ENCODE results near the gene WBP11. TPM values are rescaled to one million over a fixed set of nuclear protein-coding genes. Genes with fewer than 3 reads are reported as not detected.
"Not testable (repeated sequence)": the region's sequence is repeated elsewhere in the genome, so short reads cannot be mapped to it uniquely, and the experiment has no call there.

The WBP11 gene
- total RNA-seq, 1 experiment from 2014 or later = 150 TPM

GRCh38 chr12:14766649-14767215 lies 36.5 kb downstream of the WBP11 start:
- H3K27me3 ChIP-seq (replicated peaks; ENCODE audit: insufficient read depth, low read depth, low read length, poor library complexity) = no peaks in the 10 kb centered on the region
- no TSS peak for BruUV-seq (replicated peaks)
- H3K36me3 ChIP-seq (ENCODE audit: insufficient read depth, low read length, poor library complexity, severe bottlenecking) = no peaks in the 10 kb centered on the region
- no peak overlapping the region for H3K4me3 ChIP-seq (ENCODE audit: low read depth, low read length, poor library complexity, severe bottlenecking)
- no peaks in the 10 kb centered on the region for H3K9me3 ChIP-seq (ENCODE audit: low read depth, low read length, poor library complexity, severe bottlenecking)
- TF ChIP-seq EZH2 (IDR thresholded peaks at IDR 0.05; ENCODE audit: borderline replicate concordance, low read depth, low read length, poor library complexity, severe bottlenecking) = no peak
- TF ChIP-seq CTCF (conservative IDR thresholded peaks at IDR 0.05; ENCODE audit: low read depth, low read length) = no peak
- intact Hi-C loops (cut with micrococcal nuclease; ENCODE audit: unreplicated experiment) = no loop called here
- no peak overlapping the region for H3K27ac ChIP-seq (ENCODE audit: low read depth, low read length, poor library complexity, severe bottlenecking)
- peaks cover 13% of the 10 kb centered on the region for H3K4me1 ChIP-seq (ENCODE audit: insufficient read depth, low read length, poor library complexity, severe bottlenecking)
- DNase-seq (ENCODE audit: low spot score) = no peak
- ChIA-PET CTCF (no interaction called here), POLR2A (ENCODE audit: low non-redundant PET) (no interaction called here)

DNA sequence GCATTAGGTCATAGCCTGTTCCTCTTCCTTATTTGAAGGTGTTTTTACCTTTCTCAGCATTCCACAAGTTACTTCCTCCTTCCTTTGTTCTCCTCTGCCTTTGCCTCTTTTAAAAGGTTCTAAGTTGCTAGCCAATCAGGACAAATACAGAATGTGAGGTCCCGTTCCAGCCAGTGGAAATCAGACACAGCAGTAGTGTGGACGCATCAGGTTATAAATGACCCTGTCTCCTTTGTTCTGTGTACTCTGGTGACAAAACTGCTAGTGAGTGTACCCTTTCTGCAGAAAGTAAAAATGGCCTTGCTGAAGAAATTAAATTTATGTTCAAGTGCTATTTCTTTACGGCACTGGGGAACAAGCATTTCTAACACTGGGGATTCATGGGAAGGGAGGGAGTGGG lies 37.3 kb downstream of the WBP11 start:
- BruUV-seq (replicated peaks); H3K27ac ChIP-seq (ENCODE audit: low read depth, low read length, poor library complexity, severe bottlenecking); H3K4me3 ChIP-seq (ENCODE audit: low read depth, low read length, poor library complexity, severe bottlenecking); intact Hi-C loops (cut with micrococcal nuclease; ENCODE audit: unreplicated experiment); H3K36me3 ChIP-seq (ENCODE audit: insufficient read depth, low read length, poor library complexity, severe bottlenecking); H3K27me3 ChIP-seq (replicated peaks; ENCODE audit: insufficient read depth, low read depth, low read length, poor library complexity); H3K9me3 ChIP-seq (ENCODE audit: low read depth, low read length, poor library complexity, severe bottlenecking); POLR2A ChIA-PET (ENCODE audit: low non-redundant PET); H3K4me1 ChIP-seq (ENCODE audit: insufficient read depth, low read length, poor library complexity, severe bottlenecking); CTCF ChIA-PET; DNase-seq (ENCODE audit: low spot score): not testable (repeated sequence)

DNA sequence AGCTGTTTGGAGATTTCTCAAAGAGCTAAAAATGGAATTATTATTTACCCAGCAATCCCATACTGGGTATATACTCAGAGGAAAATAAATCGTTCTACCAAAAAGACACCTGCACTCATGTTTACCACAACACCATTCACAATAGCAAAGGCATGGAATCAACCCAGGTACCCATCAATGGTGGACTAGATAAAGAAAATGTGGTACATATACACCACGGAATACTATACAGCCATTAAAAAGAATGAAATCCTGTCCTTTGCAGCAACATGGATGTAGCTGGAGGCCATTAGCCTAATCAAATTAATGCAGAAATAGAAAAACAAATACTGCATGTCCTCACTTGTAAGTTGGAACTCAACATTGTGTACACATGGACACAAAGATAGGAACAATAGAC lies 37.9 kb downstream of the WBP11 start:
- peaks cover 7% of the 10 kb centered on the region for H3K4me1 ChIP-seq (ENCODE audit: insufficient read depth, low read length, poor library complexity, severe bottlenecking)
- ChIA-PET CTCF (no interaction called here), POLR2A (ENCODE audit: low non-redundant PET) (no interaction called here)
- H3K27ac ChIP-seq (ENCODE audit: low read depth, low read length, poor library complexity, severe bottlenecking) = no peak overlapping the region
- TF ChIP-seq EZH2 (IDR thresholded peaks at IDR 0.05; ENCODE audit: borderline replicate concordance, low read depth, low read length, poor library complexity, severe bottlenecking) (no peak), CTCF (conservative IDR thresholded peaks at IDR 0.05; ENCODE audit: low read depth, low read length) (no peak)
- H3K4me3 ChIP-seq (ENCODE audit: low read depth, low read length, poor library complexity, severe bottlenecking) = no peak overlapping the region
- no peaks in the 10 kb centered on the region for H3K9me3 ChIP-seq (ENCODE audit: low read depth, low read length, poor library complexity, severe bottlenecking)
- no peak for DNase-seq (ENCODE audit: low spot score)
- BruUV-seq (replicated peaks) = no TSS peak
- intact Hi-C loops (cut with micrococcal nuclease; ENCODE audit: unreplicated experiment) = no loop called here
- H3K27me3 ChIP-seq (replicated peaks; ENCODE audit: insufficient read depth, low read depth, low read length, poor library complexity) = no peaks in the 10 kb centered on the region
- no peaks in the 10 kb centered on the region for H3K36me3 ChIP-seq (ENCODE audit: insufficient read depth, low read length, poor library complexity, severe bottlenecking)

DNA sequence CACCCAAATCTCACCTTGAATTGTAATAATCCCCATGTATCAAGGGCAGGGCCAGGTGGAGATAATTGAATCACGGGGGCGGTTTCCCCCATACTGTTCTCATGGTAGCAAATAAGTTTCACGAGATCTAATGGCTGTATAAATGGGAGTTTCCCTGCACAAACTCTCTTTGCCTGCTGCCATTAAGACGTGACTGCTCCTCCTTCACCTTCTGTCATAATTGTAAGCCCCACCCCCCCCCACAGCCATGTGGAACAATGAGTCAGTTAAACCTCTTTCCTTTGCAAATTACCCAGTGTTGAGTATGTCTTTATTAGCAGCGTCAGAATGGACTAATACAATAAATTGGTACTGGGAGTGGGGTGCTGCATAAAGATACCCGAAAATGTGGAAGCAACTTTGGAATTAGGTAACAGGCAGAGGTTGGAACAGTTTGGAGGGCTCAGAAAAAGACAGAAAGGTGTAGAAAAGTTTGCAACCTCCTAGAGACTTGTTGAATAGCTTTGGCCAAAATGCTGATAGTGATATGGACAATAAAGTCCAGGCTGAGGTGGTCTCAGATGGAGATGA lies 43.5 kb downstream of the WBP11 start:
- BruUV-seq (replicated peaks); H3K36me3 ChIP-seq (ENCODE audit: insufficient read depth, low read length, poor library complexity, severe bottlenecking); H3K4me3 ChIP-seq (ENCODE audit: low read depth, low read length, poor library complexity, severe bottlenecking); CTCF ChIA-PET; H3K27me3 ChIP-seq (replicated peaks; ENCODE audit: insufficient read depth, low read depth, low read length, poor library complexity); H3K9me3 ChIP-seq (ENCODE audit: low read depth, low read length, poor library complexity, severe bottlenecking); POLR2A ChIA-PET (ENCODE audit: low non-redundant PET); H3K27ac ChIP-seq (ENCODE audit: low read depth, low read length, poor library complexity, severe bottlenecking); H3K4me1 ChIP-seq (ENCODE audit: insufficient read depth, low read length, poor library complexity, severe bottlenecking); DNase-seq (ENCODE audit: low spot score); intact Hi-C loops (cut with micrococcal nuclease; ENCODE audit: unreplicated experiment): not testable (repeated sequence)
